GM21786 (cell line): Measurements from ENCODE around the gene ALDH16A1.
"Not testable (repeated sequence)": the region's sequence is repeated elsewhere in the genome, so short reads cannot be mapped to it uniquely, and the experiment has no call there.

Source experiments
- ATAC-seq: cut with Tn5 transposase; IDR thresholded peaks from one replicate; pipeline ENCODE4 v1.9.1; 2021; ENCODE audit not compliant: unreplicated experiment

ALDH16A1 gene

GRCh38 chr19:49439836-49440235 lies 13.2 kb upstream of the ALDH16A1 start:
- ATAC-seq: no peak

DNA sequence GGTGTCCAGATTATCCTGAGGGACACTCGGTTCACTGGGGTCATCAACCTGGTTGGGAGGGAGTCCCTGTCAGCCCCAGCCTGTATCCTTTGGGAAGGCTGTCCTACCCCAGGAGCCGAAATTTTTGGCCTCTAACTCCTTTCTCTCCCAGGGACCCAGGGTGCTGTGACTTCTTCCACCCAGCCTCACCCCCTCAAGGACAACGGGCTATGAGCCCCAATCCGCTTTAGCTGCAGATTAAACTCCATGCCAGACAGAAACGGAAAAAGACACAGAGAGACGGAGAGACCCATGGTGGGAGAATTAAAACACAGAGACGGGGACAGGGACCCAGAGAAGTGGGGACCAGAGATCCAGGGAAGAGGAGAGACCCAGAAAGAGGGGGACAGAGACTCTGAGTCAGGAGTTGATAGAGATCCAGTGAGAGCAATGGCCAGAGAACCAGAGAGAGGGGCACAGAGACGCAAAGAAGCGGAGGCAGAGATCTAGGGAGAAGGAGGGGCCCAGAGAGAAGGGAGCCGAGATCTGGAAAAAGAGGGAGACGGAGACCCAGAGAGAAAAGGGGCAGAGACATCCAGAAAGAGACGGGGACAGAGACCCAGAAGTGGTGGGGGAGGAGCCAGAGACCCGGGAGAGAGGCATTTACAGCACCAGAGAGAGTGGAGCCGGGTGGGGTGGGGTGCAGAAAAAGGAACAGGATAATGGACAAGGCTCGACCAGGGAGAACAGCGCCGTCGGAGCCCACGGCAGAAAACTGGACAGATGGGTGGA lies 12.4 kb upstream of the ALDH16A1 start:
- no peak for ATAC-seq

DNA sequence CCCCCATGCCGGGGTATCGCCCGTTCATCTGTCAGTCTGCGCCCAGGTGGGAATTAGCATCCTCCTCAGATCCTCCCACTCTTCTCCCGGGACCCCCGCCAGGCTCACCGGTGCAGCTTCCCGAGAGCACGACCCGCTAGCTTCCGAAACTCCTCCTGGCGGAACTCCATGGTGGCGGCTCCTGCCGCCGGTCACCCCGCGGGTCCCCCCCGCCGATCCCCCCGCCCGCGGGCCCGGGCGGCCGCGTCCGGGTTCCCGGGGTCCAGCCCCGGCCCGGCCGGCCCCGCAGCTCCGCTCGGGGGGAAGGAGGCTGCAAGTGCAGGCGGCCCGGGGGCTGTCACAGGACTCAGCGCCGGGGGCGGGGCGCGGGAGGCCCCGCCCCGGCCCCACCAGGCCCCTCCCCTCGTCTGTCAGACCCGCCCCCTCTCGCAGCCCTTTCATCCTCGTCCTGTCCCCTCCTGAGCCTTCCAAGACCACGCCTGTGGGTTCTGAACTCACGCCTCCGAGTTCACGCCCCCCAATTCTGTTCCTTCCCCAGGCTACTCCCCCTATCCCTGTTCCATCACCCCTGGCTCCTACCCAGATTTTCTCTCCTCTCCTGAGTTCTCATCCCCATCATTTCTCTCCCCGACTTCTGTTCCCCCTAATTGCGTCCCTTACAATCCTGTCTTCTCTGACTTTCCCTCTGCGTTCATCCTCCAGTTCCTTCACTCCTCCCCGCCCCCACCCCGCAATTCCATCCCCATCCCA lies 11.6 kb upstream of the ALDH16A1 start, which contains the start of gene SLC17A7:
TSS of gene SLC17A7 (minus strand) at position 318 of the 750 bp plus-strand sequence. CDS start at position 170, 148 bp downstream.
- ATAC-seq: no peak

- no peak for ATAC-seq
Observed at GRCh38 chr19:49441960-49442350, 11.1 kb upstream of the ALDH16A1 start.

DNA sequence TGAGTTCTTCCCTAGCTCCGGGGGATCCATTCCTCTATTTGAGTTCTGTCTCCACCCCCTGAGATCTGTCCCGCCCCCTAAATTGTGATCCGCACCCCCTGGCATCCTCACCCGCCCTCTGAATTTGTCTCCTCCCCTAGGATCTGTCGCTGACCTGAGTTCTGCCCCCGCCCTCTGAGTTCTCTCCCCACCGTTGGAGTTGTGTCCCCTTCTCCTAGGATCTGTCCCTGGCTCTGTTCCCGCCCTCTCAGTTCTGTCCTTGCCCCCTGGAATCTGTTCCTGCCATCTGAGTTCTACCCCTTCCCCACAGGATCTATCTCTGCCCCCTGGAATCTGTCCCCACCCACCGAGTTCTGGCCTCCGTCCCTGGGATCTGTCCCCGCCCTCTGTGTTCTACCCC lies 10.7 kb upstream of the ALDH16A1 start:
- ATAC-seq: no peak

DNA sequence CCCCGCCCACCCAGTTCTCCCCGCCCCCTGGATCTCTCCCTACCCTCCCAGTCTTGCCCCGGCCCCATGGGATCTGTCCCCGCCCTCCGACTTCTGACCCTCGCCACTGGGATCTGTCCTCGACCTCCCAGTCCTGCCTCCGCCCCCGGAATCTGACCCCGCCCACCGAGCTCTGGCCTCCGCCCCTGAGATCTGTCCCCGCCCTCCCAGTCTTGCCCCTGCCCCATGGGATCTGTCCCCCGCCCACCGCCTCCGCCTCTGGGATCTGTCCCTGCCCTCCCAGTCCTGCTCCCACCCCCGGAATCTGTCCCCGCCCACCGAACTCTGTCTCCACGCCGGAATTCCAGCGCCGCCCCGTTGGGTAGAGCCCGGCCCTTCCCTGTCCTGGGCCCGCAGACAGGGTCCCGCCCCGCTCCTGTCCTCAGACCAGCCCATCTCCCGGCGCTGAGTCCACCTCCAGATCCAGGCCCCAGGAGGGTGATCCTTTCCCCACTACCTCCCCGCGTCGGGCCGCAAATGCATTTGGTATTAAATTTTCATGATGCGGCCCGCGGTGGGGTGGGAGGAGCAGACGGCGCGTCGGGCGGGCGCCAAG lies 10.2 kb upstream of the ALDH16A1 start:
- no peak for ATAC-seq

DNA sequence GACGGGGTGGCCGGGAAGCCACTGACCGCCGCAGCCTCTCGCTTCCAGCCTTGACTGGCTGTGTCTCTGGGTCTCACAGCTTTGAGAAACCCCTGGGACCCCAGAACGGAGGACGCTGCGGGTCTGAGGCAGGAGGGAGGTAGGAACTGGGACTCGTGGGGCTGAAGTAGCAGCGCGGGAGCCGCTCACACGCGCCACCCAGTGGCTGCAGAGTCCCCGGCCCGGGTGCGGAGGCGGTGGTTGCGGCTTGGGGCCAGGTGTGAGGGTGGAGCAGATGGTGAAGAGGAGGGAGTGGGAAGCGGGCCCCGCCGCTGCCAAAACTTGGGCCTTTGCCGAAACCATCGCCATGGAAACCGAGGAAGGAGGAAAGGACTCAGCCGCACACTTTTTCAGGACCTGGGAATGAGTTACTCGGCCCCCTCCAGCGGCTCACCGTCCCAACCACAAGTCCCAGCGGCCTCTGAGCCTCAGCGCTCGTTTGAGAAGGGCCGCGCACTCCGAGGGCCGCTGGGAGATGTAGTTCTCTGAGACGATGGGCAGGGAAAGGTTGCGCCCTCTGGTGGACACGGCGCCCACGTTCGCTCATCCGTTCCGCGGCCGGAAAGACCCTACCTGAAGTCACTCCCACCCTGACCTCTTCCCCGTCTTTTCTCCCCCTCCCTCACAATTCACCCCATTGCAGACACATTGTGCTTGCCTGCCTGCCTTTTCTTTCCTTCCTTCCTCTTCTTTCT lies 9.5 kb upstream of the ALDH16A1 start:
- peak; percentile 76 for ATAC-seq

GRCh38 chr19:49444100-49444700 lies 8.8 kb upstream of the ALDH16A1 start:
- not testable (repeated sequence) for ATAC-seq

DNA sequence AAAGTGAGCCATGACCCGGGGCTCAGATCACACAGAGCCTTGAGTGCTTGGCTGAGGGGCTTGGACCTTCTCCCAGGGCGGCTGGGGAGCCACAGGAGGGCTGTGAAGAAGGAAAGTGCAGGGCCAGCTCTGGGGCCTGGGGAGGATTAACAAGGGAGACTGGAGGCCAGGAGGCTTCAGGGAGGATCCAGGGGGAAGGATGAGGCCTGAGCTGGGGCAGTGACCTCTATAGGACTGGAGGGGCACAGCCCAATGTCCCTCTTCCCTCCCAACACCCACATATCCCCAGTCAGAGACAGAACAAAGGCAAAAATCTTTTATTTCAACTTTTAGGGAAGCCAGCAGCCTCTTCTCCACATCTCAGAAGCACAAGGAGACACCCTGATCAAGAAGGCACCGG lies 7.0 kb upstream of the ALDH16A1 start:
- ATAC-seq: no peak

- no peak for ATAC-seq
Observed at GRCh38 chr19:49447485-49448431, 5.3 kb upstream of the ALDH16A1 start.

GRCh38 chr19:49448432-49448786 lies 4.6 kb upstream of the ALDH16A1 start:
- no peak for ATAC-seq

GRCh38 chr19:49450405-49450804 lies 2.6 kb upstream of the ALDH16A1 start:
- ATAC-seq: no peak

GRCh38 chr19:49451430-49452181 lies 1.4 kb upstream of the ALDH16A1 start, which contains the start of gene PIH1D1:
Gene PIH1D1 (minus strand): TSS chr19:49451814. CDS start chr19:49451574, 240 bp downstream.
- peak; percentile 51 for ATAC-seq

DNA sequence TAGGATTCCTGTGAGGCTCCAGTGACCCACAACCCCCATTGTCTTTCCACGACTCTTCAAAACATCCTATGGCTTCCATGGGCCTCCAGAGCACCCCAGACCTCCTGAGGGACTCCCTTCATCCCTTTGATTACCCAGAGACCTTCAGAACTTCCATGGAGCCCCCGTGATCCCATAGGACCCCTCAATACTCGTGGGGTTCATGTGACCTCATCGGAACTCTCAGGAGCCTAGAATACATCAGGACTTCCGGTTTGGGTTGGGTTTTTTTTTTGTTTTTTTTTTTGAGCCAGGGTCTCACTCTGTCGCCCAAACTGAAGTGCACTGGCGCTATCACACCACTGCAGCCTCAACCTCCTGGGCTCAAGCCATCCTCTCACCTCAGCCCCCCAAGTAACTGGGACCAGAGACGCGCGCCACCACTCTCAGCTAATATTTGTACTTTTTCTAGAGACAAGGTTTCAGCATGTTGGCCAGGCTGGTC lies 774 bp downstream of the ALDH16A1 start:
- no peak for ATAC-seq

- no peak for ATAC-seq
Observed at GRCh38 chr19:49455773-49456172, 2.7 kb downstream of the ALDH16A1 start.

- ATAC-seq: no peak
Observed at GRCh38 chr19:49456326-49456725, 3.3 kb downstream of the ALDH16A1 start.

GRCh38 chr19:49458567-49458903 lies 5.5 kb downstream of the ALDH16A1 start:
- no peak for ATAC-seq

- no peak for ATAC-seq
Observed at GRCh38 chr19:49459388-49459787, 6.4 kb downstream of the ALDH16A1 start.

DNA sequence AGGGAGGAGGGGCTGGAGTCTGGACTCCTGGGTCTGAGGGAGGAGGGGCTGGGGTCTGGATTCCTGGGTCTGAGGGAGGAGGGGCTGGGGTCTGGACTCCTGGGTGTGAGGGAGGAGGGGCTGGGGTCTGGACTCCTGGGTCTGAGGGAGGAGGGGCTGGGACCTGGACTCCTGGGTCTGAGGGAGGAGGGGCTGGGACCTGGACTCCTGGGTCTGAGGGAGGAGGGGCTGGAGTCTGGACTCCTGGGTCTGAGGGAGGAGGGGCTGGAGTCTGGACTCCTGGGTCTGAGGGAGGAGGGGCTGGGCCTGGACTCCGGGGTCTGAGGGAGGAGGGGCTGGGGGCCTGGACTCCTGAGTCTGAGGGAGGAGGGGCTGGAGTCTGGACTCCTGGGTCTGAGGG lies 8.1 kb downstream of the ALDH16A1 start:
- not testable (repeated sequence) for ATAC-seq
